ENCODE measurements around the gene CABLES1.

DNA sequence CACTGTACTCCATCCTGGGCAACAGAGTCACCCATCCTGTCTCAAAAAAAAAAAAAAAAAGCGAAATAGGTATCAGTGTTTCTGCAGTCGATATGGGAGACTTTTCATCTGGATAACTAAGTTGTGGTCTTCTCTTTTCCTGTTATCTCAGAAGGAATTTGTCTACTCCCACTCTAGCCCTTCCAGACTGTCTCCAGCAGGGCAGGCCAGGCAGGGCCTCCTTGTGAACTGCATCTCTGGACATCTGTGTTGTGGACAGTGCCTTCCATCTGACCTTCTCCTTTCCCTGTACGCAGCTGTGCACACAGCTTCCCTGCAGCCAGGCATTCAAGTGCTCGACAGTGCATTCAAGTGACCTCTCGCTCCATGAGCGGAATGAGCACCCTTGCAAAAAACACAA, 110.2 kb downstream of the CABLES1 start:
- TF ChIP-seq LEF1 (IDR thresholded peaks at IDR 0.05; ENCODE audit: borderline replicate concordance), result no peak
- TF ChIP-seq FOXA1 (IDR thresholded peaks at IDR 0.05), result no peak
- no peak for TF ChIP-seq L3MBTL2 (conservative IDR thresholded peaks at IDR 0.05)
- no peak for TF ChIP-seq ZNF384 (IDR thresholded peaks at IDR 0.05)
- no peak for TF ChIP-seq SUZ12 (IDR thresholded peaks at IDR 0.05)
- TF ChIP-seq TARDBP (IDR thresholded peaks at IDR 0.05), result no peak
- TF ChIP-seq BHLHE40 (IDR thresholded peaks at IDR 0.05; ENCODE audit: borderline replicate concordance), result no peak
- TF ChIP-seq FOXM1 (IDR thresholded peaks at IDR 0.05; ENCODE audit: borderline replicate concordance), result no peak
- no peak for TF ChIP-seq ELF4 (IDR thresholded peaks at IDR 0.05)
